Osteoblast (primary cell): ENCODE measurements around the gene JCAD. TPM values are rescaled to one million over a fixed set of nuclear protein-coding genes. Genes with fewer than 3 reads are reported as not detected.
A peak's percentile ranks its signal among the peaks of the same experiment; 100 is the strongest.

Source experiments
- DNase-seq: peaks from one replicate; pipeline ENCODE4 v3.0.0; 2011; ENCODE audit warnings: low spot score, mixed read lengths; ENCODE audit not compliant: insufficient read length; ENCODE audit errors: missing footprints
- H2AFZ ChIP-seq: 2 replicates; pipeline ENCODE4 v1.6.0; 2011; ENCODE audit warnings: mild to moderate bottlenecking, low read length
- H3K27ac ChIP-seq: 2 replicates; pipeline ENCODE4 v1.5.1; 2011; ENCODE audit warnings: mild to moderate bottlenecking, low read depth, low read length, moderate library complexity
- H3K27me3 ChIP-seq: 2 replicates; pipeline ENCODE4 v1.6.0; 2012; ENCODE audit warnings: mild to moderate bottlenecking, control low read depth, inconsistent platforms, low read length, moderate library complexity; ENCODE audit not compliant: insufficient read depth
- H3K36me3 ChIP-seq: 2 replicates; pipeline ENCODE4 v1.5.1; 2011; ENCODE audit warnings: mild to moderate bottlenecking, low read length, control low read depth, moderate library complexity; ENCODE audit not compliant: insufficient read depth
- H3K4me1 ChIP-seq: 2 replicates; pipeline ENCODE4 v1.5.1; 2011; ENCODE audit warnings: mild to moderate bottlenecking, low read length, control low read depth, moderate library complexity; ENCODE audit not compliant: insufficient read depth
- H3K4me2 ChIP-seq: 2 replicates; pipeline ENCODE4 v1.6.0; 2011; ENCODE audit warnings: mild to moderate bottlenecking, low read length; ENCODE audit not compliant: insufficient read depth
- H3K4me3 ChIP-seq: fragments of 200-600 bp; sonication (generic); 3 replicates; pipeline ENCODE4 v1.5.1; 2012; ENCODE audit warnings: mild to moderate bottlenecking, low read length, inconsistent platforms; ENCODE audit not compliant: insufficient read depth
- H3K79me2 ChIP-seq: 2 replicates; pipeline ENCODE4 v1.6.0; 2012; ENCODE audit warnings: mild to moderate bottlenecking, low read length, control low read depth, inconsistent platforms; ENCODE audit not compliant: insufficient read depth
- H3K9me3 ChIP-seq: 2 replicates; pipeline ENCODE4 v1.5.1; 2011; ENCODE audit warnings: low read depth, low read length, control low read depth
- H4K20me1 ChIP-seq: 2 replicates; pipeline ENCODE4 v1.6.0; 2012; ENCODE audit warnings: mild to moderate bottlenecking, low read length, control low read depth; ENCODE audit not compliant: insufficient read depth
- total RNA-seq: library from RNA; depleted of rRNA; stranded (reverse); fragments of >200 nt; gene quantifications from 2 replicates; pipeline ENCODE4 v1.2.3, GENCODE V29; 2012
- TF ChIP-seq, protein P1 (sequence below): IDR thresholded peaks from 2 replicates; pipeline ENCODE4 v1.5.1; 2011; ENCODE audit warnings: mild to moderate bottlenecking, low read depth, low read length, moderate library complexity; ENCODE audit errors: extremely low read depth

Gene JCAD
- total RNA-seq, 1 donor: 47.0 TPM

DNA sequence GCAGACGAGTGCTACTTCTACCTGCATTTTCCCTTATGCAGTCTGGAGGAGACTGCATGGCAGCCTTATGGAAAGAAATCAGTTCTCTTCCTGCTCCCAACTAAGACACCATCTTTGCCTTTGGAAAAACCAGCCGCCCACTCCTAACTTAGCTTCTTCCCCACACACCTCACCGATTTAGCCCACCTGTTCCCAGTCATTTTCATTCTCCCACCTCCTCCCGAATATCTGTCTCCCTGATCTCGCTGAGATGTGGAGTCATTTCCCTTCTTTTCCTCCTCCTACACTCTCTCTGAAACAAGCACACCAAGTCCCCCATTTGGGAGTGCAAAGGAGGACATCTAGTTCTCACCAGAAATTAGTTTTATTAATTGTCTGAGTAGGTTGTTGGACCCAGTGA lies 35.2 kb upstream of the JCAD start:
- Histone ChIP-seq H4K20me1 (no peaks in the 10 kb centered on the region), H3K79me2 (no peaks in the 10 kb centered on the region), H3K4me1 (peaks cover 18% of the 10 kb centered on the region), H3K27ac (no peak overlapping the region), H3K36me3 (no peaks in the 10 kb centered on the region), H2AFZ (no peak overlapping the region), H3K27me3 (no peaks in the 10 kb centered on the region), H3K9me3 (no peaks in the 10 kb centered on the region), H3K4me2 (no peak overlapping the region), H3K4me3 (no peak overlapping the region)
- TF ChIP-seq, protein P1, sequence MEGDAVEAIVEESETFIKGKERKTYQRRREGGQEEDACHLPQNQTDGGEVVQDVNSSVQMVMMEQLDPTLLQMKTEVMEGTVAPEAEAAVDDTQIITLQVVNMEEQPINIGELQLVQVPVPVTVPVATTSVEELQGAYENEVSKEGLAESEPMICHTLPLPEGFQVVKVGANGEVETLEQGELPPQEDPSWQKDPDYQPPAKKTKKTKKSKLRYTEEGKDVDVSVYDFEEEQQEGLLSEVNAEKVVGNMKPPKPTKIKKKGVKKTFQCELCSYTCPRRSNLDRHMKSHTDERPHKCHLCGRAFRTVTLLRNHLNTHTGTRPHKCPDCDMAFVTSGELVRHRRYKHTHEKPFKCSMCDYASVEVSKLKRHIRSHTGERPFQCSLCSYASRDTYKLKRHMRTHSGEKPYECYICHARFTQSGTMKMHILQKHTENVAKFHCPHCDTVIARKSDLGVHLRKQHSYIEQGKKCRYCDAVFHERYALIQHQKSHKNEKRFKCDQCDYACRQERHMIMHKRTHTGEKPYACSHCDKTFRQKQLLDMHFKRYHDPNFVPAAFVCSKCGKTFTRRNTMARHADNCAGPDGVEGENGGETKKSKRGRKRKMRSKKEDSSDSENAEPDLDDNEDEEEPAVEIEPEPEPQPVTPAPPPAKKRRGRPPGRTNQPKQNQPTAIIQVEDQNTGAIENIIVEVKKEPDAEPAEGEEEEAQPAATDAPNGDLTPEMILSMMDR: no peak
- no peak for DNase-seq

GRCh38 chr10:30093303-30093950 lies 34.0 kb upstream of the JCAD start:
- Histone ChIP-seq H3K79me2 (no peaks in the 10 kb centered on the region), H3K9me3 (no peaks in the 10 kb centered on the region), H3K4me2 (no peak overlapping the region), H3K4me3 (no peak overlapping the region), H3K4me1 (peaks cover 11% of the 10 kb centered on the region), H4K20me1 (no peaks in the 10 kb centered on the region), H2AFZ (no peak overlapping the region), H3K36me3 (no peaks in the 10 kb centered on the region), H3K27me3 (no peaks in the 10 kb centered on the region), H3K27ac (no peak overlapping the region)
- TF ChIP-seq, protein P1: no peak
- no peak for DNase-seq

DNA sequence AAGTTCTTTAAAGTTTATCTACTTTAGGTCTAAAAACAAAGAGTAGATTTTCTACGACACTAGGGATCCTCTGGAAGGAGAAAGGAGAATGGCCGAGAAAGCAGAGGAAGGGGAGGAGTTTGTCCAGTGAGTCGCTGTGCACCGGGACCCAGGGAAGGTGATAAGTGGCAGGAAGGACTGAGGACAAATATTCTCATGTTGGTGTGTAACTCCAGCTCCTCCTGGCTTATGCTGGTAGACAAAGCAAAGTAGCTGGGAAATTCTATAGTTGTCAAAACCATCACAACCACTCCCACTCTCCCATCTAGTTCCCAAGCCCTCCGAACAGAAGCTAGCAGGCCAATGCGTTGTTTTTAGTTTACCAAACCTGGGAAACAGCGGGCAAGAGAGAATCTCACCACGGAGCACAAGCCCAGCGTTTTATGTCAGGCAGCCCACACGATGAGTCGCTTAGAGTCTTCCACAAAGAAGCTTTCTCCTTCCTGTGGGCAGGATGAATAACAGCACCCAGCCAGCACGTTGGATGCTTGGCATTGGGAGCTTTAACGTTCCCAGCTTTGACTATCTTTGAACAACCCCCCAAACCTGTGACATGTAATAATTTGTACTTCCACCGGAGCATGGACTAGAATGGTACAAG lies 32.9 kb upstream of the JCAD start:
- Histone ChIP-seq H3K9me3 (no peaks in the 10 kb centered on the region), H3K4me3 (peak overlapping the region; percentile 58), H3K36me3 (no peaks in the 10 kb centered on the region), H3K27ac (peak overlapping the region; percentile 38), H3K79me2 (no peaks in the 10 kb centered on the region), H2AFZ (peak overlapping the region; percentile 76), H3K4me1 (peaks cover 7% of the 10 kb centered on the region), H4K20me1 (no peaks in the 10 kb centered on the region), H3K4me2 (peak overlapping the region; percentile 76), H3K27me3 (no peaks in the 10 kb centered on the region)
- peak; percentile 84 for DNase-seq
- TF ChIP-seq, protein P1: no peak

GRCh38 chr10:30091136-30091535 lies 31.8 kb upstream of the JCAD start:
- Histone ChIP-seq H3K27ac (no peak overlapping the region), H4K20me1 (no peaks in the 10 kb centered on the region), H2AFZ (no peak overlapping the region), H3K9me3 (no peaks in the 10 kb centered on the region), H3K36me3 (no peaks in the 10 kb centered on the region), H3K79me2 (no peaks in the 10 kb centered on the region), H3K27me3 (no peaks in the 10 kb centered on the region), H3K4me2 (no peak overlapping the region), H3K4me3 (no peak overlapping the region), H3K4me1 (peaks cover 7% of the 10 kb centered on the region)
- TF ChIP-seq, protein P1: no peak
- no peak for DNase-seq
